Measurements from ENCODE around the gene CHAD. TPM values are rescaled to one million over a fixed set of nuclear protein-coding genes. Genes with fewer than 3 reads are reported as not detected.

Gene CHAD
- total RNA-seq, 2 experiments from 2014 or later, result not detected

DNA sequence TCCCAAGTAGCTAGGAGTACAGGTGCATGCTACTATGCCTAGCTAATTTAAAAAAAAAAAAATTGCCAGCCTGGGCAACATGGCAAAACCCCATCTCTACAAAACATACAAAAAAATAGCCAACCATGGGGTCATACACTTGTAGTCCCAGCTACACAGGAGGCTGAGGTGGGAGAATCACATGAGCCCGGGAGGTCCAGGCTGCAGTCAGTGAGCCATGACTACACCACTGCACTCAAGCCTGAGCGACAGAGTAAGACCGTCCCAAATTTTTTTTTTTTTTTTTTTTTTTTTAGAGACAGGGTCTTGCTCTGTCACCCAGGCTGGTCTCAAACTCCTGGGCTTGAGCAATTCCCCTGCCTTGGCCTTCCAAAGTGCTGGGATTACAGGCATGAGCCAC lies 14.8 kb downstream of the CHAD start:
- H3K4me3 ChIP-seq (ENCODE audit: low read depth, low read length, poor library complexity, severe bottlenecking), result no peak overlapping the region
- H4K20me1 ChIP-seq (ENCODE audit: insufficient read depth, low read length), result no peaks in the 10 kb centered on the region
- H3K4me1 ChIP-seq (ENCODE audit: insufficient read depth, low read length, poor library complexity, severe bottlenecking), result peaks cover 5% of the 10 kb centered on the region
- TF ChIP-seq, protein P1, sequence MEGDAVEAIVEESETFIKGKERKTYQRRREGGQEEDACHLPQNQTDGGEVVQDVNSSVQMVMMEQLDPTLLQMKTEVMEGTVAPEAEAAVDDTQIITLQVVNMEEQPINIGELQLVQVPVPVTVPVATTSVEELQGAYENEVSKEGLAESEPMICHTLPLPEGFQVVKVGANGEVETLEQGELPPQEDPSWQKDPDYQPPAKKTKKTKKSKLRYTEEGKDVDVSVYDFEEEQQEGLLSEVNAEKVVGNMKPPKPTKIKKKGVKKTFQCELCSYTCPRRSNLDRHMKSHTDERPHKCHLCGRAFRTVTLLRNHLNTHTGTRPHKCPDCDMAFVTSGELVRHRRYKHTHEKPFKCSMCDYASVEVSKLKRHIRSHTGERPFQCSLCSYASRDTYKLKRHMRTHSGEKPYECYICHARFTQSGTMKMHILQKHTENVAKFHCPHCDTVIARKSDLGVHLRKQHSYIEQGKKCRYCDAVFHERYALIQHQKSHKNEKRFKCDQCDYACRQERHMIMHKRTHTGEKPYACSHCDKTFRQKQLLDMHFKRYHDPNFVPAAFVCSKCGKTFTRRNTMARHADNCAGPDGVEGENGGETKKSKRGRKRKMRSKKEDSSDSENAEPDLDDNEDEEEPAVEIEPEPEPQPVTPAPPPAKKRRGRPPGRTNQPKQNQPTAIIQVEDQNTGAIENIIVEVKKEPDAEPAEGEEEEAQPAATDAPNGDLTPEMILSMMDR (conservative IDR thresholded peaks at IDR 0.05; ENCODE audit: low read length), result no peak
- no peak for TF ChIP-seq EZH2phosphoT487 (IDR thresholded peaks at IDR 0.05; ENCODE audit: borderline replicate concordance, low read depth, low read length)
- CTCF ChIA-PET (ENCODE audit: unreplicated experiment), result no interaction called here
- H3K9me3 ChIP-seq (ENCODE audit: low read length), result no peaks in the 10 kb centered on the region
- H3K9me2 ChIP-seq (ENCODE audit: insufficient read depth, low read length), result no peaks in the 10 kb centered on the region
- H2AFZ ChIP-seq (ENCODE audit: low read length), result no peak overlapping the region
- intact Hi-C loops (cut with micrococcal nuclease; ENCODE audit: unreplicated experiment), result no loop called here
- POLR2A ChIA-PET, result interaction anchor here (0.6 to 1.2 kb wide), 3 partner anchors 33 to 86 kb away, joined by 3 to 9 read pairs (median 5); no protein-coding TSS in a partner anchor
- BruUV-seq (replicated peaks), result no TSS peak
- DNase-seq (ENCODE audit: low spot score), result no peak
- no peaks in the 10 kb centered on the region for H3K79me2 ChIP-seq (ENCODE audit: insufficient read depth, low read depth, low read length)
- H3K27ac ChIP-seq (ENCODE audit: low read depth, low read length, poor library complexity, severe bottlenecking), result no peak overlapping the region
- H3K4me2 ChIP-seq (ENCODE audit: low read length), result no peak overlapping the region
- H3K36me3 ChIP-seq (ENCODE audit: insufficient read depth, low read length), result no peaks in the 10 kb centered on the region

DNA sequence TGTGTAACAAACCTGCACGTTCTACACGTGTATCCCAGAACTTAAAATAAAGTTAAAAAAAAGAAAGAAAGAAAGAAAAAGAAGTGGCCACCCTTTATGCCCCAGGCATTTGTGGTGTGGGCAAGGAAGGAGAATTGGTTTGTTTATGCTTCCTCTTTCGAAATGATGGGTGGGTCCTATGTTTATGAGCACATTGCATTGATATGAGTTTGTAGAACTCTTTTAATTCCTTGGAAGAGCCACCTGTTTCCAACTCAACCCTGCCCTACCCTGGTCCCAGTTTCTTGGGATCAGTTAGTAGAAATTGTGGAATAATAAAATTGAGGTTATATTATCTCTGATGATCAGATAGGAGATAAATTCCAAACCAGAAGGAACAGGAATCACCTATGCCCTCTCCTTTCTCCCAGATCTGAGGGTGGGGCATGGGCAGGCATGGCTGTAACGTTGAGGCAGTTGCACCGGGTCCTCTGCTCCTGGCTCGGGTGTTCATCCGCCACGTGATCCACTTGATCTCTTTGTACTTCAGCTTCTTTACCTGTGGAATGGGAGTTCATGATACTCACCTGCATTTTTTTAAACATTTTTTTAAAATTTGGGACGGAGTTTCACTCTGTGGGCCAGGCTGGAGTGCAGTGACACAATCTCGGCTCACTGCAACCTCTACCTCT lies 15.9 kb downstream of the CHAD start:
- no peak for DNase-seq (ENCODE audit: low spot score)
- Histone ChIP-seq H3K9me2 (ENCODE audit: insufficient read depth, low read length) (no peaks in the 10 kb centered on the region), H3K4me3 (ENCODE audit: low read depth, low read length, poor library complexity, severe bottlenecking) (no peak overlapping the region), H3K79me2 (ENCODE audit: insufficient read depth, low read depth, low read length) (no peaks in the 10 kb centered on the region), H3K36me3 (ENCODE audit: insufficient read depth, low read length) (no peaks in the 10 kb centered on the region), H2AFZ (ENCODE audit: low read length) (no peak overlapping the region), H3K4me2 (ENCODE audit: low read length) (no peak overlapping the region), H4K20me1 (ENCODE audit: insufficient read depth, low read length) (no peaks in the 10 kb centered on the region), H3K9me3 (ENCODE audit: low read length) (no peaks in the 10 kb centered on the region), H3K4me1 (ENCODE audit: insufficient read depth, low read length, poor library complexity, severe bottlenecking) (peaks cover 5% of the 10 kb centered on the region), H3K27ac (ENCODE audit: low read depth, low read length, poor library complexity, severe bottlenecking) (no peak overlapping the region)
- no peak for TF ChIP-seq EZH2phosphoT487 (IDR thresholded peaks at IDR 0.05; ENCODE audit: borderline replicate concordance, low read depth, low read length)
- TF ChIP-seq, protein P1 (conservative IDR thresholded peaks at IDR 0.05; ENCODE audit: low read length), result no peak
- intact Hi-C loops (cut with micrococcal nuclease; ENCODE audit: unreplicated experiment), result no loop called here
- CTCF ChIA-PET (ENCODE audit: unreplicated experiment), result no interaction called here
- POLR2A ChIA-PET, result interaction anchor here (0.6 kb wide), 1 partner anchor 56 kb away, joined by 3 read pairs; no protein-coding TSS in a partner anchor
- BruUV-seq (replicated peaks), result no TSS peak

DNA sequence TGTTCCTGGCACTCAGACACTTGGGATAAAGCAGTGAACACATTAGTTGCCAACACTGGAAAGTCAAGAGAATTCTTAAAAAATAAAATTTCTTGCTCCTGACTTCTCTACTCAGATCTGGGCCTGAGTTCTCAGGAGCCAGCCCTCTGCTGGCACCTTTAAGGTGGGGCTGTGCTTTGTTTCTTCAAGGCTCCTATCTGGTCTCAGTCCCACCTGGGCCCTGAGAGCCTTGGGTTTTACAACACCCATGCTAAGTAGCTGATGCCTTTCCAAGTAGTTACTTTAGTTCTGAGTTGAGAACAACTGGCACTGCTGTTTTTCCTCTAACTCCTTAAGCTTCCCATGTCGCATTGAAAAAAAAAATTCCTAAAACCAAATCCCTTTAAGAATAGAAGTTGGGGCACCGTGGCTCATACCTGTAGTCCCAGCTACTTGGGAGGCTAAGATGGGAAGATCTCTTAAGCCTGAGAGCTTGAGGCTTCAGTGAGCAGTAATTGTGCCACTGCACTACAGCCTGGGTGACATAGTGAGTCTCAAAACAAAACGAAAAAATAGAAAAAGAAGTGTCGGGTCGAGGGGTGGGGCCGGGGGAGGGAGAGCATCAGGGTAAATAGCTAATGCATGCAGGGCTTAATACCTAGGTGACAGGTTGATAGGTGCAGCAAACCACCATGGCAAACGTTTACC lies 16.6 kb downstream of the CHAD start:
- no TSS peak for BruUV-seq (replicated peaks)
- TF ChIP-seq, protein P1 (conservative IDR thresholded peaks at IDR 0.05; ENCODE audit: low read length), result no peak
- no peak for TF ChIP-seq EZH2phosphoT487 (IDR thresholded peaks at IDR 0.05; ENCODE audit: borderline replicate concordance, low read depth, low read length)
- no peak overlapping the region for H3K27ac ChIP-seq (ENCODE audit: low read depth, low read length, poor library complexity, severe bottlenecking)
- H3K9me3 ChIP-seq (ENCODE audit: low read length), result no peaks in the 10 kb centered on the region
- intact Hi-C loops (cut with micrococcal nuclease; ENCODE audit: unreplicated experiment), result no loop called here
- H4K20me1 ChIP-seq (ENCODE audit: insufficient read depth, low read length), result no peaks in the 10 kb centered on the region
- H3K4me2 ChIP-seq (ENCODE audit: low read length), result no peak overlapping the region
- H3K79me2 ChIP-seq (ENCODE audit: insufficient read depth, low read depth, low read length), result no peaks in the 10 kb centered on the region
- H3K36me3 ChIP-seq (ENCODE audit: insufficient read depth, low read length), result no peaks in the 10 kb centered on the region
- CTCF ChIA-PET (ENCODE audit: unreplicated experiment), result no interaction called here
- H3K9me2 ChIP-seq (ENCODE audit: insufficient read depth, low read length), result no peaks in the 10 kb centered on the region
- POLR2A ChIA-PET, result interaction anchor here (0.6 kb wide), 2 partner anchors 56 to 293 kb away, joined by 3 read pairs; no protein-coding TSS in a partner anchor
- H2AFZ ChIP-seq (ENCODE audit: low read length), result no peak overlapping the region
- no peak for DNase-seq (ENCODE audit: low spot score)
- H3K4me1 ChIP-seq (ENCODE audit: insufficient read depth, low read length, poor library complexity, severe bottlenecking), result peaks cover 5% of the 10 kb centered on the region
- H3K4me3 ChIP-seq (ENCODE audit: low read depth, low read length, poor library complexity, severe bottlenecking), result no peak overlapping the region
